GM10266 (cell line): Measurements from ENCODE around the gene KIF26B.
"Not testable (repeated sequence)": the region's sequence is repeated elsewhere in the genome, so short reads cannot be mapped to it uniquely, and the experiment has no call there.

Experiments
- DNase-seq: peaks from one replicate; pipeline ENCODE4 v3.0.0; 2012; ENCODE audit errors: extremely low spot score
- CTCF ChIP-seq: IDR thresholded peaks from 2 replicates; pipeline ENCODE4 v1.5.1; 2012; ENCODE audit warnings: mild to moderate bottlenecking, low read depth; ENCODE audit not compliant: control insufficient read depth, insufficient read depth; ENCODE audit errors: missing control alignments

KIF26B gene

GRCh38 chr1:245717611-245718010, 562.8 kb downstream of the KIF26B start:
- TF ChIP-seq CTCF: no peak
- DNase-seq: no peak

- no peak for DNase-seq
- TF ChIP-seq CTCF: no peak
Measured at GRCh38 chr1:245718123-245718522, 563.3 kb downstream of the KIF26B start.

- DNase-seq: no peak
- TF ChIP-seq CTCF: no peak
Measured at GRCh38 chr1:245718951-245719350, 564.2 kb downstream of the KIF26B start.

- no peak for TF ChIP-seq CTCF
- DNase-seq: no peak
Measured at GRCh38 chr1:245721488-245721887, 566.7 kb downstream of the KIF26B start.

GRCh38 chr1:245728035-245728434, 573.2 kb downstream of the KIF26B start:
- DNase-seq: not testable (repeated sequence)

- TF ChIP-seq CTCF: no peak
- DNase-seq: no peak
Measured at GRCh38 chr1:245730801-245731200, 576.0 kb downstream of the KIF26B start.

- not testable (repeated sequence) for DNase-seq
Measured at GRCh38 chr1:245740336-245740735, 585.6 kb downstream of the KIF26B start.

- DNase-seq: no peak
- TF ChIP-seq CTCF: no peak
Measured at GRCh38 chr1:245742896-245743295, 588.1 kb downstream of the KIF26B start.
